GM19395 (cell line): Measurements from ENCODE around the gene C14orf180.
"Not testable (repeated sequence)": the region's sequence is repeated elsewhere in the genome, so short reads cannot be mapped to it uniquely, and the experiment has no call there.

Source experiments
- ATAC-seq: cut with Tn5 transposase; IDR thresholded peaks from one replicate; pipeline ENCODE4 v1.9.1; 2021; ENCODE audit warnings: mild to moderate bottlenecking, moderate library complexity; ENCODE audit not compliant: unreplicated experiment

C14orf180 gene

DNA sequence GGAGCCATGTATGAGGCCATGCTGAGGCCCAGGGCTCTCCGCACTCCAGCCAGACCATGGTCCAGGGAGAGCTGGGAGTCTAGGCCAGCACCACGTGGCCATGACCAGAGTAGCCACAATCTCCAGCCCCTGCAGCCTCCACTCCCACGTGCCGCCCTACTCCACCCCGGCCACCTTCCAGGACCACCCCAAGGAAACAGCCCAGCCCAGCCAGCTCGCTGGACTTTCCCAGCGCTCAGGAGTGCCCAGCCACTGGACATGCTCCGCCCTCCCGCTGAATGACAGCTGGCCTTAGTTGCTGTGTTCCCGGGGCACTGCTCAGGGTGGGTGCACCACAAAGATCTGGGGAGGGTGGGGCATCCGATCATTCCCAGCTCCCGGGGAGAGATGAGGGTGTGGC is 2.1 kb upstream of the C14orf180 start:
- no peak for ATAC-seq

DNA sequence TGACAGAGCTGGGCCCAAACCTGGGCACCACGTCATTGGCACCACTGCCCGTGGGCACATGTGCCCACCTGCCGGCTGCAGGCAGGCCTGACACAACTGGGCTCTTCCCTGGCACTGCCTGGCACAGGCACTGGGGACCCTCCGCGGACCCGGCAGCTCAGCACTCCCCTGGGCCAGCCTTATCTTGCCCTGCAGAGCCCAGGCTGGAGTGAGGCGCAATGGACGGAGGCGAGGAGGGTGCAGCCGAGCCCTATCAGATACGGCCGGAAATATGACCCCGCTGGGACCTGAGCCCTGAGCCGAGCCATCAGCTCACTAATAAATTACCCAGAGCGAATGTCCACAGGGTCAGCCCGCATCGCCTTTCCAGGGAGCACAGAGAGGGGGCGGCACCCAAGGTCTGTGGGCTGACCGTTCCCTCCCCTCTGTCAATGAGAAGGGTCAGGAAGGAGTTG is 1.7 kb upstream of the C14orf180 start:
- no peak for ATAC-seq

GRCh38 chr14:104578321-104578720 is 1.2 kb upstream of the C14orf180 start:
- no peak for ATAC-seq

- not testable (repeated sequence) for ATAC-seq
Measured at GRCh38 chr14:104579939-104580338, 375 bp downstream of the C14orf180 start.

DNA sequence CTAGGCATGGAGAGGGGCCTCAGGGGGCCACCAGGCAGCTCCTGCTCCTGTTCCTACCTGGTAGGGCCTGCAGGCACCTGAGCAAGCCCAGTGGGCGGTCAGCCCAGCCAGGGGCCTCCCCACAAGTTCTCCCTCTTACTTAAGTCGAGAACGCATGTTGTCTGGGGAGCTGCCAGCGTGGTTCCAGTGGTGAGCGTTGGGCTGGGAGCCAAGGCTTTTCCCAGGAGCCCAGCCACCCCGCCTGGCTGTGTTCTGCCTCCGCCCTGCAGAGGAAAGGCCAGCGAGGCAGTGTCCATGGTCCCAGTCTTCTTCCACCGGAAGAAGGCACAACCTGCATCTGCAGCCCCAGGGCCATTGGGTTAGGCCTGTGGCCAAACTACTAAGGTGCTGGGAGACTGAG is 1.4 kb downstream of the C14orf180 start:
- no peak for ATAC-seq

GRCh38 chr14:104581521-104581920 is 2.0 kb downstream of the C14orf180 start:
- no peak for ATAC-seq

GRCh38 chr14:104582005-104582404 is 2.4 kb downstream of the C14orf180 start:
- ATAC-seq, result no peak

DNA sequence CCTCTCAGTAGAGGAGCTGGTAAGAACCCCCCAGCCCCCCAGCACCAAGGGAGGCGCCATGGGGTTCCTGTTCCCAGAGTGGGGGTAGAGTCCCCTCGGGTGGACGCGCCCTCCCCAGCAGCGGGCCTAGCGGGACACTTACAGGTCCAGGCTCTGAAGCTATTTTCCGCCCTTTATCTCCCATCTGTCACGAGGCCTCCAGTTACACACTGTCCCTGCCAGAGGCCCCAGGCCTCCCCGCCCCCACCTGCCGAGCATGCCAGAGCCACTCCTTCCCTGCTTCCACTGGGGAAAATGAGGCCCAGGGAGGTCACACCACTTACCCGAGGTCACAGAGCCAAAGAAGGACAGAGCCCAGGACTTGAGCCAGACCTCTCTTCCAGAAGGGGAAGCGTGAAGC is 3.1 kb downstream of the C14orf180 start:
- ATAC-seq, result no peak

- no peak for ATAC-seq
Measured at GRCh38 chr14:104583424-104584306, 4.1 kb downstream of the C14orf180 start.

DNA sequence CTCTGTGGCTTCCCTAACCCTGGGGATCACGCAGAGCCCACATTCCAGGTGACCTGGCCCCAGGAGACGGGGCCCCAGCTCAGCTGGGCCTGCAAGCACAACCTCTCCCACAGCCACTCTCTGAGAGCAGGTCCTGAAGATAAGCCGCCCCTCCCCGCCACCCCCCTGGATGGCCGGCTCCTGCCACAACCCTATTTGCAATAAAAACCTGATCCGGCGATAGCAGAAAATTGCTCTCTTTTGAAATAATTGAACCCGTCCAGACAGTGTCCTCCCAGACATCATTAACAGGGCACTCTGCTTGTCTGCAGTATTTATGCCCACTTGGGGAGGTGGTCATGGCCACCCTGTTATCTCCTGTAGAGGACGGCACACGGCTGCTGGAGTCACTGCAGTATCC is 5.0 kb downstream of the C14orf180 start:
- ATAC-seq, result no peak

- no peak for ATAC-seq
Measured at GRCh38 chr14:104585966-104586697, 6.6 kb downstream of the C14orf180 start.

GRCh38 chr14:104586832-104587620 is 7.5 kb downstream of the C14orf180 start:
- no peak for ATAC-seq

DNA sequence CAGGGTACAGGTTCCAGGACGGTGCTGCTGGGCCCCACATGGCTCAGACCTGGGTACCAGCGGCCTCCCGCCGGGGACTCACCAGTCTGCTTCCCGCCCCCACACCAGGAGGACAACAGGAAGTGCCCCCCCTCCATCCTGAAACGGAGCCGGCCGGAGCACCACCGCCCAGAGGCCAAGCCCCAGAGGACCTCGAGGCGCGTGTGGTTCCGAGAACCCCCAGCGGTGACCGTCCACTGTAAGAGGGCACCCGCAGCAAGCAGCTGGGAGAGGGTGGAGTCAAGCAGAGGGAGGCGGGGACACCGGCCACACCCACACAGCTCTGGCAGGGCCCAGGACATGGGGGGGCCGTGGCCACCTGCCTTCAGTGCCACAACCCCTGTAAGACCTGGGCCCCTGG is 8.1 kb downstream of the C14orf180 start:
- no peak for ATAC-seq

GRCh38 chr14:104588066-104588857 is 8.7 kb downstream of the C14orf180 start:
- no peak for ATAC-seq

- no peak for ATAC-seq
Measured at GRCh38 chr14:104589338-104590195, 10.0 kb downstream of the C14orf180 start.

DNA sequence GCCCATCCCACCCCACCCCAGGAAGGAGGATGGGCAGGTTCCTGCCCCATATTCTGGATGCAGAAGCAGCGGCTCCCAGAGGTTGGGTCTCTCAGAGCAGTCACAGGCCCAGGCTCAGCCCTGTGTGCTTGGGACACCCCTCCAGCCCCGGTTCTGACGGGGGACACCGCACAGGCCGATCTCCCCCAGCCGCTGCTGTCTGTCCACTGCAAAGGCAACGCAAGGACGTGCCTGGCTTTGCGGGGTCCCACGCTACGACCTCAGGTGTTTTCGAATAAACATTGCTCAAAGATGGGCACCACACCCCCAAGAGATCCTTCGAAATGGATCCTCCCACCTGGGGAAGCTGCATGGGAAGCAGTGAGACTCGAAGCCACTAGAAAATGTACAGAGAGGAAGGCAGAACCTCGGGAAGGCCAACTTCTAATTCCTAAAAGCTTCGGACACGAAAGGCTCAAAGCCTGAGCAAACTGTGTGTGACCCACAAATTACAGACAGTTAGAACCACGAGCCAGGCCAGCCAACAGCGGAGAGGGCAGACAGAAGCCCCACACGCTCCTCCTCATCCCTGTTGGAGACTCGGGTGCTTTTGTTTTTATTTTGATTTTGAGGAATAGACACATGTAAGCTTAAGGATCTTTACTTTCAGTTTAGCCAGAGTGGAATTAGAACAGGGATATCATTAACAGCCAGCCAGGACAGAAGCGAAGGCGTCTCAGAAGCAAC is 10.8 kb downstream of the C14orf180 start:
- no peak for ATAC-seq

DNA sequence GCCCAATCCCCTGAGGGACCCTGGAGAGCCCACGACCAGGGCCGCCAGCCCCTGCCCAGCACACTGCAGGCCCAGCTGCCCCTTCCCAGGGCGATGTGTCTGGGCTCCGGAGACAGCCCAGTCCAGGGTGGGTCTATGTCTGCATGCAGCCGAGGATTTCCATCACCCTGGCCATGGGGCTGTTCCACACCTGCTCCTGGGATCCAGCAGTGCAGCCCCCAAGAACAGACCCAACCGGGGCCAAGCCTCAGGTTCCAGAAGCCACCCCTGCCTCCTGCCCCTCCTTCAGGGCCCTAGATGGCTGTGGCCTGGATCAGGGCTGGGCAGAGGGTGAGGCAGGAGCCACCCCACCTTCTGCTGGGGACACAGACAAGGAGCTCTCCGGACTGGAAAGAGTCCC is 11.5 kb downstream of the C14orf180 start:
- ATAC-seq, result no peak

DNA sequence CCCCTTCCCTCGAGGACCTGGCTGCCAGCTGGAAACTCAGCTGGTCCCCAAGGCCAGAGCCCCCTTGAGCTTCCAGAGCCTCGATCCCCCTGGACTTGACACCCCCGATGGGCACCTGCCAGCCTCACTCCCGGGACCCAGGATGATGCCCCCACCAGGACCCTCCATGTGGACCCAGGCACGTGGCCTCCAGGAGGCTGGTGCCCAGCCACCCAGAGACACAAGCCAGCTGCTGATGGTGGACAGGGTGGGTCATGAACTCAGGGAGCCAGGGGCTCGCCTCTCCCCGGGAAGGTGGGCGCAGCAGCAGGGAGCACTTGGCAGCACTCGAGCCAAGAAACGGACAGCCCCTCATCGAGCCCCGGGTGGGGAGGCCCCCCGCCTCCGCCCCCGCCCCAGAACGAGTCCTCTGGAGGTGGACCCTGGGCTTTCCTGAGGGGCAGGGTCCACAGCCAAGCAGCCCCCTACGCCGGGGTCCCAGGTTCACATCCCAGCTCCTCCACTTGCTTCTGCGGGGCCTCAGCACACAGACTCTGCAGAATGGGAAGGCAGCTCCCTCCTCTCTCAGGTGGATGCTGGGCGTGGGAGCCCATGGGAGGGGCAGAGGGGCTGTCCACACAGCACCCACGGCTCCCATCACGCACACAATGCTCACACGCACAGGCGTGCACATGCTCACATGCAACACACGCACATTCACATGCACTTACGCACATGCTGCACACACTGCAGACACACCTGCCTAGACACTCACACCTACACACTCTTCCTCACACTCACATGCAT is 12.1 kb downstream of the C14orf180 start:
- no peak for ATAC-seq
